ENCODE results near the gene ABCC12. TPM values are rescaled to one million over a fixed set of nuclear protein-coding genes. Genes with fewer than 3 reads are reported as not detected.

ABCC12 gene
- total and polyA plus RNA-seq, 2 of the 8 experiments (the other 6 are each of a cell fraction or from before 2014, with no cell fraction given): 0.05 TPM; not detected in 1

DNA sequence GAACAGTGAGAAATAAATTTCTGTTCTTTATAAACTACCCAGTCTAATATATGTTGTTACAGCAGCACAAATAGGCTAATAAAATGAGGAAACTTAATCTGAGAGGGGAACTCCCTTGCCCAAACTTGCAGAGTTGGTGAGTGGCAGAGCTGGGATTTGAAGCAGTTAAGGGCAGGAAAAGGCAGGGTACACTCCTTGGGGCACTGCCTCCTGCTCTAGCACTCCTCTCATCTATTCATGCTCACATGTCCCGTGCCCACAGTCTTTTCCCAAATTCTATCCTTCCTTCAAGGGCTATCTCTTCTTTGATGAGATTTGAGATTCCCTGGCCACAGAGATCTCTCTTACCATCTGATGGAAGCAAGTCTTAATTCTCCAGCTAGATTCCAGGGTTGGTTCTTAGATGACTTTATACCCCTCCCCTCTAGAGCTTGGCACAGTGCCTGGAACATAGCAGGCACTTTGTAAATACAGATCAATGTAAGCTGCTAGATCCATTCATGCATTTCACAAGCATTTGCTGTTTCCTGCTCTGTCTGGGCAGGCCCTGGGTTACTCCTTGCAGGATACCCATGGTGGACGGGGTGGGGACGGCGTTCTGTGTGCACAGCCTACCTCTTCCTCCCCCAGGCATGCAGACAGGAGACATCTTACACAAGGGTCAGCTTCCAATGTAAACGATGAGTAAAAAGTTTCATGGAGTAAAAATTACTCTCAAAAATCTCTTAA, 39.2 kb upstream of the ABCC12 start (continued):
- TF ChIP-seq, protein P1, sequence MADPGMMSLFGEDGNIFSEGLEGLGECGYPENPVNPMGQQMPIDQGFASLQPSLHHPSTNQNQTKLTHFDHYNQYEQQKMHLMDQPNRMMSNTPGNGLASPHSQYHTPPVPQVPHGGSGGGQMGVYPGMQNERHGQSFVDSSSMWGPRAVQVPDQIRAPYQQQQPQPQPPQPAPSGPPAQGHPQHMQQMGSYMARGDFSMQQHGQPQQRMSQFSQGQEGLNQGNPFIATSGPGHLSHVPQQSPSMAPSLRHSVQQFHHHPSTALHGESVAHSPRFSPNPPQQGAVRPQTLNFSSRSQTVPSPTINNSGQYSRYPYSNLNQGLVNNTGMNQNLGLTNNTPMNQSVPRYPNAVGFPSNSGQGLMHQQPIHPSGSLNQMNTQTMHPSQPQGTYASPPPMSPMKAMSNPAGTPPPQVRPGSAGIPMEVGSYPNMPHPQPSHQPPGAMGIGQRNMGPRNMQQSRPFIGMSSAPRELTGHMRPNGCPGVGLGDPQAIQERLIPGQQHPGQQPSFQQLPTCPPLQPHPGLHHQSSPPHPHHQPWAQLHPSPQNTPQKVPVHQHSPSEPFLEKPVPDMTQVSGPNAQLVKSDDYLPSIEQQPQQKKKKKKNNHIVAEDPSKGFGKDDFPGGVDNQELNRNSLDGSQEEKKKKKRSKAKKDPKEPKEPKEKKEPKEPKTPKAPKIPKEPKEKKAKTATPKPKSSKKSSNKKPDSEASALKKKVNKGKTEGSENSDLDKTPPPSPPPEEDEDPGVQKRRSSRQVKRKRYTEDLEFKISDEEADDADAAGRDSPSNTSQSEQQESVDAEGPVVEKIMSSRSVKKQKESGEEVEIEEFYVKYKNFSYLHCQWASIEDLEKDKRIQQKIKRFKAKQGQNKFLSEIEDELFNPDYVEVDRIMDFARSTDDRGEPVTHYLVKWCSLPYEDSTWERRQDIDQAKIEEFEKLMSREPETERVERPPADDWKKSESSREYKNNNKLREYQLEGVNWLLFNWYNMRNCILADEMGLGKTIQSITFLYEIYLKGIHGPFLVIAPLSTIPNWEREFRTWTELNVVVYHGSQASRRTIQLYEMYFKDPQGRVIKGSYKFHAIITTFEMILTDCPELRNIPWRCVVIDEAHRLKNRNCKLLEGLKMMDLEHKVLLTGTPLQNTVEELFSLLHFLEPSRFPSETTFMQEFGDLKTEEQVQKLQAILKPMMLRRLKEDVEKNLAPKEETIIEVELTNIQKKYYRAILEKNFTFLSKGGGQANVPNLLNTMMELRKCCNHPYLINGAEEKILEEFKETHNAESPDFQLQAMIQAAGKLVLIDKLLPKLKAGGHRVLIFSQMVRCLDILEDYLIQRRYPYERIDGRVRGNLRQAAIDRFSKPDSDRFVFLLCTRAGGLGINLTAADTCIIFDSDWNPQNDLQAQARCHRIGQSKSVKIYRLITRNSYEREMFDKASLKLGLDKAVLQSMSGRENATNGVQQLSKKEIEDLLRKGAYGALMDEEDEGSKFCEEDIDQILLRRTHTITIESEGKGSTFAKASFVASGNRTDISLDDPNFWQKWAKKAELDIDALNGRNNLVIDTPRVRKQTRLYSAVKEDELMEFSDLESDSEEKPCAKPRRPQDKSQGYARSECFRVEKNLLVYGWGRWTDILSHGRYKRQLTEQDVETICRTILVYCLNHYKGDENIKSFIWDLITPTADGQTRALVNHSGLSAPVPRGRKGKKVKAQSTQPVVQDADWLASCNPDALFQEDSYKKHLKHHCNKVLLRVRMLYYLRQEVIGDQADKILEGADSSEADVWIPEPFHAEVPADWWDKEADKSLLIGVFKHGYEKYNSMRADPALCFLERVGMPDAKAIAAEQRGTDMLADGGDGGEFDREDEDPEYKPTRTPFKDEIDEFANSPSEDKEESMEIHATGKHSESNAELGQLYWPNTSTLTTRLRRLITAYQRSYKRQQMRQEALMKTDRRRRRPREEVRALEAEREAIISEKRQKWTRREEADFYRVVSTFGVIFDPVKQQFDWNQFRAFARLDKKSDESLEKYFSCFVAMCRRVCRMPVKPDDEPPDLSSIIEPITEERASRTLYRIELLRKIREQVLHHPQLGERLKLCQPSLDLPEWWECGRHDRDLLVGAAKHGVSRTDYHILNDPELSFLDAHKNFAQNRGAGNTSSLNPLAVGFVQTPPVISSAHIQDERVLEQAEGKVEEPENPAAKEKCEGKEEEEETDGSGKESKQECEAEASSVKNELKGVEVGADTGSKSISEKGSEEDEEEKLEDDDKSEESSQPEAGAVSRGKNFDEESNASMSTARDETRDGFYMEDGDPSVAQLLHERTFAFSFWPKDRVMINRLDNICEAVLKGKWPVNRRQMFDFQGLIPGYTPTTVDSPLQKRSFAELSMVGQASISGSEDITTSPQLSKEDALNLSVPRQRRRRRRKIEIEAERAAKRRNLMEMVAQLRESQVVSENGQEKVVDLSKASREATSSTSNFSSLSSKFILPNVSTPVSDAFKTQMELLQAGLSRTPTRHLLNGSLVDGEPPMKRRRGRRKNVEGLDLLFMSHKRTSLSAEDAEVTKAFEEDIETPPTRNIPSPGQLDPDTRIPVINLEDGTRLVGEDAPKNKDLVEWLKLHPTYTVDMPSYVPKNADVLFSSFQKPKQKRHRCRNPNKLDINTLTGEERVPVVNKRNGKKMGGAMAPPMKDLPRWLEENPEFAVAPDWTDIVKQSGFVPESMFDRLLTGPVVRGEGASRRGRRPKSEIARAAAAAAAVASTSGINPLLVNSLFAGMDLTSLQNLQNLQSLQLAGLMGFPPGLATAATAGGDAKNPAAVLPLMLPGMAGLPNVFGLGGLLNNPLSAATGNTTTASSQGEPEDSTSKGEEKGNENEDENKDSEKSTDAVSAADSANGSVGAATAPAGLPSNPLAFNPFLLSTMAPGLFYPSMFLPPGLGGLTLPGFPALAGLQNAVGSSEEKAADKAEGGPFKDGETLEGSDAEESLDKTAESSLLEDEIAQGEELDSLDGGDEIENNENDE (IDR thresholded peaks at IDR 0.05; ENCODE audit: insufficient replicate concordance, low read length): no peak
- TF ChIP-seq SIX5 (IDR thresholded peaks at IDR 0.05; ENCODE audit: low read depth, low read length) (no peak), KDM4A (IDR thresholded peaks at IDR 0.05; ENCODE audit: low read depth, low read length, severe bottlenecking) (no peak), PHF8 (conservative IDR thresholded peaks at IDR 0.05; ENCODE audit: low read depth, low read length) (no peak), GTF2F1 (IDR thresholded peaks at IDR 0.05; ENCODE audit: borderline replicate concordance, low read depth, low read length) (no peak), CHD1 (IDR thresholded peaks at IDR 0.05; ENCODE audit: low read depth, low read length) (no peak)
- TF ChIP-seq, protein P2, sequence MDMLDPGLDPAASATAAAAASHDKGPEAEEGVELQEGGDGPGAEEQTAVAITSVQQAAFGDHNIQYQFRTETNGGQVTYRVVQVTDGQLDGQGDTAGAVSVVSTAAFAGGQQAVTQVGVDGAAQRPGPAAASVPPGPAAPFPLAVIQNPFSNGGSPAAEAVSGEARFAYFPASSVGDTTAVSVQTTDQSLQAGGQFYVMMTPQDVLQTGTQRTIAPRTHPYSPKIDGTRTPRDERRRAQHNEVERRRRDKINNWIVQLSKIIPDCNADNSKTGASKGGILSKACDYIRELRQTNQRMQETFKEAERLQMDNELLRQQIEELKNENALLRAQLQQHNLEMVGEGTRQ (IDR thresholded peaks at IDR 0.05; ENCODE audit: low read length): no peak

All from H1 (cell line).